Psoas muscle (tissue), 8 donors: ENCODE measurements around the gene OR2G3. TPM values are rescaled to one million over a fixed set of nuclear protein-coding genes. Genes with fewer than 3 reads are reported as not detected.

Experiments
- ATAC-seq, 4 donors: fragments of 200-7000 bp; cut with Tn5 transposase; one replicate each; pipeline ENCODE4 v1.9.1; 2020; ENCODE audit warnings: moderate library complexity in 3 of 4, mild to moderate bottlenecking in 2 of 4
- DNase-seq, 2 donors: peaks; one replicate each; pipeline ENCODE4 v3.0.0-alpha.2; 2020
- H3K27ac ChIP-seq: fragments of 200-600 bp; one replicate; pipeline ENCODE4 v1.8.0; 2022
- H3K27me3 ChIP-seq, 3 donors: fragments of 200-600 bp in 1 of 3; one replicate each; pipeline versions ENCODE4 v1.6.1 to v1.8.0; 2013 to 2022; ENCODE audit warnings: low read length in 2 of 3, mild to moderate bottlenecking in 2 of 3, moderate library complexity in 1 of 3; ENCODE audit not compliant: insufficient read depth in 3 of 3
- H3K36me3 ChIP-seq, 2 donors: fragments of 200-600 bp in 1 of 2; one replicate each; pipeline versions ENCODE4 v1.6.1 to v1.8.0; 2013 to 2022; ENCODE audit warnings: low read depth in 1 of 2, mild to moderate bottlenecking in 1 of 2, moderate library complexity in 1 of 2; ENCODE audit not compliant: insufficient read depth in 1 of 2
- H3K4me1 ChIP-seq: fragments of 200-600 bp; one replicate; pipeline ENCODE4 v1.8.0; 2022
- H3K4me3 ChIP-seq: fragments of 200-600 bp; one replicate; pipeline ENCODE4 v1.8.0; 2022; ENCODE audit warnings: mild to moderate bottlenecking
- H3K9me3 ChIP-seq: fragments of 200-600 bp; one replicate; pipeline ENCODE4 v1.8.0; 2022
- WGBS, 3 donors: extraction: QIAGEN DNeasy Blood & Tissue Kit; methylation state at CpG; one replicate each; pipeline versions ENCODE4 v1.1.6 to v1.1.7; 2013; 5-methylcytosine and 5-hydroxymethylcytosine counted together
- intact Hi-C, 2 donors: fragments of 100-400 bp; cut with DNase I; formaldehyde crosslinking; loops; one replicate each; pipeline versions ENCODE4 v1.11.0 to v1.14.2; 2022
- polyA plus RNA-seq, 3 donors: library from polyadenylated mRNA; stranded (reverse); fragments of 200-250 nt; gene quantifications; one replicate each; pipeline ENCODE4 v1.2.3, GENCODE V29; 2013
- total RNA-seq, 4 donors: library from RNA; stranded (reverse); fragmentation: NEBNext Ultra II Directional in 2 of 4; extraction: Animal tissue kit (Norgen Biotek cat#: 25700) in 2 of 4; gene quantifications; one replicate each; pipeline versions ENCODE4 v1.2.1 to v1.2.4, GENCODE V29; 2021 to 2023
- TF ChIP-seq, protein P1 (sequence below): fragments of 200-600 bp; IDR thresholded peaks from one replicate; pipeline ENCODE4 v1.8.0; 2022; ENCODE audit warnings: antibody characterized with exemption
- donor health status: healthy with polysubstance abuse.
- donor health status: DM: no; HTN: no; CAD: no; lungs with moderate emphysema.
- donor health status: Bipolar disorder and iron deficiency.
- donor health status: healthy.
- donor health status: DM: yes; HTN: yes; CAD: no.
- donor health status: DM: no; HTN: no; CAD: no.
- donor health status: DM: no; HTN: no; CAD: no.
- donor health status: DM: yes; HTN: yes; CAD: no.

OR2G3 gene
- total and polyA plus RNA-seq, 7 donors, result not detected

DNA sequence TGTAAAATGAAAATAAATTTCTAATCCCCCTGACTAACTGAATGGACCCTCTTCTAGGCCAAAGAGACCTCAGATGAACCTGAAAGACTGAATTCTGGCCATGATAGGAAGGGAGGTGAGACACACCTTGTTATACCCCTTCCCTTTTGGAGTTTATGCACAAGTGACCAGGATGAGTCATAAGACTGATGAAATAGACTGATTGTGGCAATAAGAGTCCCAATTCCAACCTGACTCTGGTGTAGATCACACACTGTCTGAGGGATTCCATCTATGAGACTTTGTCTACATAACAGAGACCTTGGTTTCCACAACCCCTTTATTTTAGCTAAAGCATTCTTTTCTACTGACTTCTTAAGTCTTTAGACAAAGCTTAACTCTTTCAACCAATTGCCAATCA lies 30.7 kb upstream of the OR2G3 start:
- intact Hi-C loops, result no loop called here

GRCh38 chr1:247576514-247576913 lies 28.9 kb upstream of the OR2G3 start:
- Histone ChIP-seq H3K4me1 (no peaks in the 10 kb centered on the region), H3K27ac (no peak overlapping the region), H3K4me3 (no peak overlapping the region), H3K9me3 (no peaks in the 10 kb centered on the region), H3K27me3 (no peaks in the 10 kb centered on the region), H3K36me3 (no peaks in the 10 kb centered on the region)
- intact Hi-C loops, result no loop called here
- TF ChIP-seq, protein P1, sequence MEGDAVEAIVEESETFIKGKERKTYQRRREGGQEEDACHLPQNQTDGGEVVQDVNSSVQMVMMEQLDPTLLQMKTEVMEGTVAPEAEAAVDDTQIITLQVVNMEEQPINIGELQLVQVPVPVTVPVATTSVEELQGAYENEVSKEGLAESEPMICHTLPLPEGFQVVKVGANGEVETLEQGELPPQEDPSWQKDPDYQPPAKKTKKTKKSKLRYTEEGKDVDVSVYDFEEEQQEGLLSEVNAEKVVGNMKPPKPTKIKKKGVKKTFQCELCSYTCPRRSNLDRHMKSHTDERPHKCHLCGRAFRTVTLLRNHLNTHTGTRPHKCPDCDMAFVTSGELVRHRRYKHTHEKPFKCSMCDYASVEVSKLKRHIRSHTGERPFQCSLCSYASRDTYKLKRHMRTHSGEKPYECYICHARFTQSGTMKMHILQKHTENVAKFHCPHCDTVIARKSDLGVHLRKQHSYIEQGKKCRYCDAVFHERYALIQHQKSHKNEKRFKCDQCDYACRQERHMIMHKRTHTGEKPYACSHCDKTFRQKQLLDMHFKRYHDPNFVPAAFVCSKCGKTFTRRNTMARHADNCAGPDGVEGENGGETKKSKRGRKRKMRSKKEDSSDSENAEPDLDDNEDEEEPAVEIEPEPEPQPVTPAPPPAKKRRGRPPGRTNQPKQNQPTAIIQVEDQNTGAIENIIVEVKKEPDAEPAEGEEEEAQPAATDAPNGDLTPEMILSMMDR, result no peak
- DNase-seq (no peak), ATAC-seq (no peak)
- WGBS, 3 donors, result 53 to 58% (median 57%) methylated on average over 3 of the region's 3 CpGs

More for the DNA sequence above, 30.7 kb upstream of the OR2G3 start:
- no peaks in the 10 kb centered on the region for H3K27me3 ChIP-seq
- no peak for DNase-seq
- H3K27ac ChIP-seq, result no peak overlapping the region
- TF ChIP-seq, protein P1, result no peak
- no peaks in the 10 kb centered on the region for H3K36me3 ChIP-seq
- no peak for ATAC-seq
- H3K9me3 ChIP-seq, result no peaks in the 10 kb centered on the region
- H3K4me3 ChIP-seq, result no peak overlapping the region
- no peaks in the 10 kb centered on the region for H3K4me1 ChIP-seq

GRCh38 chr1:247578946-247579460 lies 26.4 kb upstream of the OR2G3 start:
- DNase-seq, result no peak
- ATAC-seq, result no peak
- Histone ChIP-seq H3K9me3 (no peaks in the 10 kb centered on the region), H3K36me3 (no peaks in the 10 kb centered on the region), H3K27me3 (no peaks in the 10 kb centered on the region), H3K4me3 (no peak overlapping the region), H3K27ac (no peak overlapping the region), H3K4me1 (no peaks in the 10 kb centered on the region)
- intact Hi-C loops, result no loop called here
- WGBS, 3 donors, result 72 to 81% (median 74%) methylated on average over 5 of the region's 5 CpGs
- TF ChIP-seq, protein P1, result no peak

DNA sequence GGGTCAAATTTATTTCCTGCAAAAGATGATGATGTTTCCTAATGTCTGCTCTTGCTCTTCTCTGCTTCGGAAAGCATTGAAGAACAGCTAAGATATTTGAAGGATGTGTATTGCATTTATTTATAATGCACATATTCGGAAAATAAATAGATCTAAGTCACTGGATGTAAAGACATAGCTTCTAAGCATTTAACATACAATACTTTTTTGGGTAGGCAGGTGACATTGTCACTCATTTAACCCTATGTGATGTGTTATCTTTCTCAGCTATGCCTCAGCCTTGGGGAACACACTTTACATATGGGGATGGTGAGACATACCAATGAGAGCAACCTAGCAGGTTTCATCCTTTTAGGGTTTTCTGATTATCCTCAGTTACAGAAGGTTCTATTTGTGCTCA lies 17.3 kb upstream of the OR2G3 start, which contains the start of gene OR2G2:
TSS of gene OR2G2 (plus strand) at position 301 of the 400 bp plus-strand sequence. CDS start at position 301, 0 bp downstream.
- no peak for DNase-seq
- H3K36me3 ChIP-seq, result no peaks in the 10 kb centered on the region
- ATAC-seq, result no peak
- WGBS, 3 donors, result 87 to 88% (median 88%) methylated on average over 2 of the region's 2 CpGs
- intact Hi-C loops, result no loop called here
- no peaks in the 10 kb centered on the region for H3K4me1 ChIP-seq
- TF ChIP-seq, protein P1, result no peak
- no peak within 1 kb of the TSS for H3K4me3 ChIP-seq
- no peaks in the 10 kb centered on the region for H3K9me3 ChIP-seq
- H3K27ac ChIP-seq, result no peak within 1 kb of the TSS
- H3K27me3 ChIP-seq, result no peaks in the 10 kb centered on the region

- ATAC-seq, result no peak
- TF ChIP-seq, protein P1, result no peak
- WGBS, 3 donors, result 67 to 80% (median 77%) methylated on average over 1 of the region's 1 CpG
- intact Hi-C loops, result no loop called here
- Histone ChIP-seq H3K9me3 (peaks cover 7% of the 10 kb centered on the region), H3K27ac (no peak overlapping the region), H3K4me3 (no peak overlapping the region), H3K36me3 (no peaks in the 10 kb centered on the region), H3K27me3 (no peaks in the 10 kb centered on the region), H3K4me1 (no peaks in the 10 kb centered on the region)
- DNase-seq, result no peak
These were observed 8.0 kb downstream of the OR2G3 start for GRCh38 chr1:247613405-247613804.
